ENCODE data around the gene PIK3R2. TPM values are rescaled to one million over a fixed set of nuclear protein-coding genes. Genes with fewer than 3 reads are reported as not detected.
A peak's percentile ranks its signal among the peaks of the same experiment; 100 is the strongest.

PIK3R2 gene
- total and polyA plus RNA-seq, 2 of the 4 experiments (the other 2 are of a cell fraction): 12.2 to 25.1 TPM

DNA sequence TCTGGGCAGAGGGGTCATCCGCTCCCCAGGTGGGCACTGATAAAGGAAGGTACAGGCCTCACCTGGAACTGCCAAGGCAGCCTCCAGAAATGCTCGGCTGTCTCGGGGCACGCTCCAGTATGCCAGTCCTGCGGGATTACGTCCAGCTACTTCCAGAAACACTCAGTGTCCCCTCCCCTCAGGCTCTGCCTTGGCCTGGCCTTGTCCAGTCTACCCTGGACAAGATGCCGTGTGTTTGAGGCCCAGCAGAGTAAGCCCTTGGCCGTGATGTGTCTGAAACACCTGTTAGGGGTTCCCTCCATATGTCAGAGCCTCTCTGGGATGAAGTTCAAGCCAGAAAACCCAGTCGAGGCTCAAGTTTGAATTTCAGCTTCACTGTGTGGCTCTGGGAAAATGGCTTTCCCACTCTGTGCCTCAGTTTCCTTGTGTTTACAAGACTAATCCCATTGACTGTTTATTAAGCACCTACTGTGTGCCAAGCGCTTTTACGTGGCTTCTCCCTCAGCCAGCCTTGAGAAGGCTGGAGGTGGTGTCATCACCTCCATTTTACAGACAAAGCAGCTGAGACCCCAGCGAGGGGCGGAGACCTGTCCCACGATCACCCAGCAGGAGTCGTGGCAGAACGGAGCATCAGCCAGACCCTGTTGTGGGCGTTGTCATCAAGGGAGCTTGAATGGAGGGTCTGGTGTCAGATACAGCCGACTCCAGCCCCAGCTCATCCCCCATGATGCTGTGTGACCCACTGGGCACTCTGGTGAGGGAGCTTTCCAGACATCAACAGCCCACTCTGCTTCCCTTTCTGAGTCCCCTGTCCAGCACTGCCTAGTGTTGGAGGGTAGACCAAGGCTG, 2.0 kb upstream of the PIK3R2 start (continued):
- TF ChIP-seq, protein P1, sequence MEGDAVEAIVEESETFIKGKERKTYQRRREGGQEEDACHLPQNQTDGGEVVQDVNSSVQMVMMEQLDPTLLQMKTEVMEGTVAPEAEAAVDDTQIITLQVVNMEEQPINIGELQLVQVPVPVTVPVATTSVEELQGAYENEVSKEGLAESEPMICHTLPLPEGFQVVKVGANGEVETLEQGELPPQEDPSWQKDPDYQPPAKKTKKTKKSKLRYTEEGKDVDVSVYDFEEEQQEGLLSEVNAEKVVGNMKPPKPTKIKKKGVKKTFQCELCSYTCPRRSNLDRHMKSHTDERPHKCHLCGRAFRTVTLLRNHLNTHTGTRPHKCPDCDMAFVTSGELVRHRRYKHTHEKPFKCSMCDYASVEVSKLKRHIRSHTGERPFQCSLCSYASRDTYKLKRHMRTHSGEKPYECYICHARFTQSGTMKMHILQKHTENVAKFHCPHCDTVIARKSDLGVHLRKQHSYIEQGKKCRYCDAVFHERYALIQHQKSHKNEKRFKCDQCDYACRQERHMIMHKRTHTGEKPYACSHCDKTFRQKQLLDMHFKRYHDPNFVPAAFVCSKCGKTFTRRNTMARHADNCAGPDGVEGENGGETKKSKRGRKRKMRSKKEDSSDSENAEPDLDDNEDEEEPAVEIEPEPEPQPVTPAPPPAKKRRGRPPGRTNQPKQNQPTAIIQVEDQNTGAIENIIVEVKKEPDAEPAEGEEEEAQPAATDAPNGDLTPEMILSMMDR (conservative IDR thresholded peaks at IDR 0.05; ENCODE audit: low read depth, low read length): no peak

DNA sequence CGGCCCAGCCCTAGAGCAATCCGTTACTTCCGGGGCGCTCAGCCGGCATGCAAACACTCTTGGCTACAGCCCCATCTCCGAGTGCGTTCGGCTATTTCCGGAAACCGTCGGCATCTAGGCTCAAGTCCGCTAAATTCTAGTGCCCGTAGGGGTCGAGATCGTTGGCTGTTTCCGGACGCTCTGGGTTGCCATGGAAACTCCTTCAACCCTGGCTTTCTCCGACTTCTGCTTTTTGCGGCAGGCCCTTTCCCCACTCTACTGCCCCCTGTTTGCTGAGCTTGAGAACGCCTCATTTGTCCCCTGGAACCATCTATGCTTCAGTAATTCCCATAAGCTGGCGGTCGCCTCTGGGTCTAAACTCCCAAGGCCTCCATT, 534 bp upstream of the PIK3R2 start:
- Histone ChIP-seq H4K91ac (ENCODE audit: insufficient read depth, low read depth, low read length) (peak overlapping the region; percentile 83), H2AK5ac (ENCODE audit: low read depth, low read length) (no peak overlapping the region), H2AFZ (replicated peaks; ENCODE audit: low read length, poor library complexity) (peak overlapping the region; percentile 98), H3K79me1 (ENCODE audit: low read depth in 1 of 2, low read length in 2 of 2) (peaks cover 15 to 41% of the 10 kb centered on the region in 2 experiments; a peak in 3 of 4 replicates), H3K9me3 (ENCODE audit: control insufficient read depth, insufficient read depth, low read length) (no peaks in the 10 kb centered on the region), H2BK5ac (ENCODE audit: low read depth, low read length, poor library complexity, severe bottlenecking) (peak overlapping the region; percentile 77), H3K4me2 (ENCODE audit: low read depth, low read length) (peak overlapping the region; percentile 87), H3K56ac (ENCODE audit: extremely low read depth, insufficient read depth, low read length) (peak overlapping the region; percentile 90), H4K20me1 (ENCODE audit: insufficient read depth, low read length) (peaks cover 29% of the 10 kb centered on the region), H3K23ac (ENCODE audit: low read depth, low read length) (peak overlapping the region; percentile 91), H4K5ac (ENCODE audit: low read depth, low read length) (peak overlapping the region; percentile 46), H3K27ac (ENCODE audit: insufficient read depth, low read length) (peak overlapping the region; percentile 88), H3K9me1 (ENCODE audit: insufficient read depth, low read length) (peaks cover 17% of the 10 kb centered on the region), H2BK120ac (ENCODE audit: low read depth, low read length) (peak overlapping the region; percentile 69), H3K4me1 (ENCODE audit: control insufficient read depth, insufficient read depth, low read length) (peaks cover 18% of the 10 kb centered on the region), H3K9ac (ENCODE audit: low read depth, low read length) (peak overlapping the region; percentile 84), H3K18ac (ENCODE audit: low read depth, low read length) (peak overlapping the region; percentile 68), H2BK15ac (ENCODE audit: low read depth, low read length) (peak overlapping the region; percentile 77; the same call in 1 of the 3 replicates), H3K4ac (ENCODE audit: low read depth, low read length) (peak overlapping the region; percentile 96), H3K27me3 (ENCODE audit: control insufficient read depth, insufficient read depth, low read length) (no peaks in the 10 kb centered on the region), H2BK20ac (ENCODE audit: low read depth, low read length) (peak overlapping the region; percentile 45; the same call in 1 of the 2 replicates), H4K8ac (ENCODE audit: low read depth in 2 of 2, low read length in 2 of 2) (peak overlapping the region; percentile 55 to 96; a peak in 3 of 4 replicates), H3K36me3 (ENCODE audit: control insufficient read depth, insufficient read depth, low read length) (peaks cover 10% of the 10 kb centered on the region; the same call in 1 of the 2 replicates), H3K4me3 (ENCODE audit: insufficient read depth, low read depth, low read length) (peak overlapping the region; percentile 53), H3K14ac (replicated peaks; ENCODE audit: low read depth, low read length) (peak overlapping the region; percentile 97), H2AK9ac (replicated peaks; ENCODE audit: low read depth, low read length, poor library complexity) (peak overlapping the region; percentile 93)
- CTCF ChIA-PET: interaction anchor here (0.9 to 1.4 kb wide), 2 partner anchors 39 to 67 kb away, joined by 3 to 4 read pairs; no protein-coding TSS in a partner anchor
- in situ Hi-C loops (cut with MboI; ENCODE audit: low sequenced_read_pairs): no loop called here
- intact Hi-C loops (cut with micrococcal nuclease): loop anchor here (5.0 to 10.0 kb wide), 2 partner anchors 40 to 148 kb away; partner anchors contain the start of gene ARRDC2
- no TSS peak for BruUV-seq (replicated peaks)
- ATAC-seq (ENCODE audit: low read depth) (peak; percentile 55), DNase-seq (peak; percentile 96)
- WGBS, 2 experiments (ENCODE audit: extremely low coverage in 2 of 2, insufficient read length in 1 of 2): 5% methylated on average over 15 of the region's 22 CpGs; no CpG with 5 or more reads in 1 of the 2 experiments
- dilution Hi-C loops (cut with HindIII; ENCODE audit: low sequenced_read_pairs, unreplicated experiment): no loop called here
- POLR2A ChIA-PET (ENCODE audit: unreplicated experiment): interaction anchor here (0.6 kb wide), 1 partner anchor 76 kb away, joined by 12 read pairs; no protein-coding TSS in a partner anchor
- TF ChIP-seq RAD21 (IDR thresholded peaks at IDR 0.05; ENCODE audit: low read length) (peak; percentile 43), POLR2A (IDR thresholded peaks at IDR 0.05; ENCODE audit: low read depth, low read length) (no peak), FOS (IDR thresholded peaks at IDR 0.05; ENCODE audit: low read depth, low read length) (no peak), SMC3 (IDR thresholded peaks at IDR 0.05; ENCODE audit: low read depth, low read length) (peak; percentile 41), RFX5 (IDR thresholded peaks at IDR 0.05; ENCODE audit: low read depth, low read length) (no peak), CHD1 (IDR thresholded peaks at IDR 0.05; ENCODE audit: low read depth, low read length) (no peak), CEBPB (IDR thresholded peaks at IDR 0.05; ENCODE audit: low read depth, low read length) (no peak), RCOR1 (IDR thresholded peaks at IDR 0.05; ENCODE audit: insufficient replicate concordance, low read length) (no peak), BHLHE40 (IDR thresholded peaks at IDR 0.05; ENCODE audit: low read depth, low read length) (no peak)
- TF ChIP-seq, protein P2, sequence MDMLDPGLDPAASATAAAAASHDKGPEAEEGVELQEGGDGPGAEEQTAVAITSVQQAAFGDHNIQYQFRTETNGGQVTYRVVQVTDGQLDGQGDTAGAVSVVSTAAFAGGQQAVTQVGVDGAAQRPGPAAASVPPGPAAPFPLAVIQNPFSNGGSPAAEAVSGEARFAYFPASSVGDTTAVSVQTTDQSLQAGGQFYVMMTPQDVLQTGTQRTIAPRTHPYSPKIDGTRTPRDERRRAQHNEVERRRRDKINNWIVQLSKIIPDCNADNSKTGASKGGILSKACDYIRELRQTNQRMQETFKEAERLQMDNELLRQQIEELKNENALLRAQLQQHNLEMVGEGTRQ (IDR thresholded peaks at IDR 0.05; ENCODE audit: low read depth, low read length): no peak
